Colon (tissue), 2 donors: Measurements from ENCODE around the gene SLC6A13.
"Not testable (repeated sequence)": the region's sequence is repeated elsewhere in the genome, so short reads cannot be mapped to it uniquely, and the experiment has no call there.

ENCODE experiments used
- FAIRE-seq: peaks from 2 replicates; lab custom pipeline; 2012; peaks lifted over from hg19 to GRCh38; lab: Jason Lieb, UNC
- donor health status: control.
- donor health status: control.

Gene SLC6A13

GRCh38 chr12:233615-233968 is 29.0 kb downstream of the SLC6A13 start:
- FAIRE-seq: no peak

GRCh38 chr12:232731-233614 is 29.7 kb downstream of the SLC6A13 start:
- no peak for FAIRE-seq

GRCh38 chr12:230925-231671 is 31.5 kb downstream of the SLC6A13 start:
- no peak for FAIRE-seq

- FAIRE-seq: no peak
Observed at GRCh38 chr12:229441-230191, 33.0 kb downstream of the SLC6A13 start.

- FAIRE-seq: no peak
Observed at GRCh38 chr12:228846-229200, 33.8 kb downstream of the SLC6A13 start.

GRCh38 chr12:227923-228845 is 34.5 kb downstream of the SLC6A13 start:
- FAIRE-seq: no peak

- no peak for FAIRE-seq
Observed at GRCh38 chr12:227286-227915, 35.2 kb downstream of the SLC6A13 start.

GRCh38 chr12:226401-226800 is 36.2 kb downstream of the SLC6A13 start:
- no peak for FAIRE-seq

GRCh38 chr12:225012-225411 is 37.6 kb downstream of the SLC6A13 start:
- FAIRE-seq: no peak

- FAIRE-seq: no peak
Observed at GRCh38 chr12:224330-224729, 38.3 kb downstream of the SLC6A13 start.

- FAIRE-seq: no peak
Observed at GRCh38 chr12:223841-224240, 38.8 kb downstream of the SLC6A13 start.

- no peak for FAIRE-seq
Observed at GRCh38 chr12:221736-222135, 40.9 kb downstream of the SLC6A13 start.

- FAIRE-seq: no peak
Observed at GRCh38 chr12:220946-221550, 41.6 kb downstream of the SLC6A13 start.

- no peak for FAIRE-seq
Observed at GRCh38 chr12:220491-220890, 42.1 kb downstream of the SLC6A13 start.

GRCh38 chr12:219891-220352 is 42.7 kb downstream of the SLC6A13 start:
- FAIRE-seq: no peak

- no peak for FAIRE-seq
Observed at GRCh38 chr12:218728-219590, 43.7 kb downstream of the SLC6A13 start.

- no peak for FAIRE-seq
Observed at GRCh38 chr12:218221-218620, 44.4 kb downstream of the SLC6A13 start.

GRCh38 chr12:217029-217428 is 45.6 kb downstream of the SLC6A13 start:
- not testable (repeated sequence) for FAIRE-seq

GRCh38 chr12:215116-215515 is 47.5 kb downstream of the SLC6A13 start:
- FAIRE-seq: no peak
